C4-2B (cell line): ENCODE results near the gene CEP192.
A peak's percentile ranks its signal among the peaks of the same experiment; 100 is the strongest.
"Not testable (repeated sequence)": the region's sequence is repeated elsewhere in the genome, so short reads cannot be mapped to it uniquely, and the experiment has no call there.

Experiments
- H3K27ac ChIP-seq: fragments of 450-650 bp; 2 replicates; pipeline ENCODE4 v1.5.1; 2017
- CTCF ChIP-seq: fragments of 450-650 bp; conservative IDR thresholded peaks from 2 replicates; pipeline ENCODE4 v1.5.1; 2017; ENCODE audit warnings: mild to moderate bottlenecking
- ZFX ChIP-seq: fragments of 450-650 bp; IDR thresholded peaks from 2 replicates; pipeline ENCODE4 v1.6.1; 2017

CEP192 gene

DNA sequence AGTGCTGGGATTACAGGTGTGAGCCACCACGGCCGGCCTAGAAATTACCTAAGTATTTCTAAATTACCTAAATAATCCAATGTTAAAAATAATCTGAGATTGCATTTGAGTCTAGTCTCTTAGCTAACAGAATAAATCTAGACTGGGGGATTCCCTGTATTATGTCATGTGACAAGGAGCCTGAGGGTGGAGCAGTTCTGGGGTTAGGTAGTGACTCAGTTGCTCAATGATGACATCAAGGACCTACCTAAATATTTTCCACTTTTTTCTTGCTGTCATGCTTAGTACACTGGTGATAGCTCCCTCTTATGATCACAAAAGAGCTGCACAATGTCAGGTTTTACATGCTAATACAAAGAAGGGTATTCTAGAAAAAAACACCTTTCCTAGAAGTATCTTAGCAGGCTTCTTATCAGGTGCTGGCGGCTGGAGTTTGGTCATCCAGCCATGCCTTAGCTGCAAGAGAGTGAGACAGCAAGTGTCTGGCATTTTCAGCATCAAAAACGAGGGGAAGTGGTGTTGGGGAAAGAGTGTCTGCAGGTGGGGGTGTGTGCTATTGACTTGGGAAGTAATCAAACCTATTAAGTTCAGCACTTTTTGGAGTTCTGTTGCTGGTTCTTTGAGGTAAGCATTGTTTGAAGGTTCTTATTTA is 17.5 kb upstream of the CEP192 start:
- TF ChIP-seq CTCF (no peak), ZFX (no peak)

GRCh38 chr18:12975488-12975887 is 15.7 kb upstream of the CEP192 start:
- no peak overlapping the region for H3K27ac ChIP-seq
- TF ChIP-seq ZFX: no peak
- no peak for TF ChIP-seq CTCF

More for the DNA sequence above, 17.5 kb upstream of the CEP192 start:
- no peak overlapping the region for H3K27ac ChIP-seq

DNA sequence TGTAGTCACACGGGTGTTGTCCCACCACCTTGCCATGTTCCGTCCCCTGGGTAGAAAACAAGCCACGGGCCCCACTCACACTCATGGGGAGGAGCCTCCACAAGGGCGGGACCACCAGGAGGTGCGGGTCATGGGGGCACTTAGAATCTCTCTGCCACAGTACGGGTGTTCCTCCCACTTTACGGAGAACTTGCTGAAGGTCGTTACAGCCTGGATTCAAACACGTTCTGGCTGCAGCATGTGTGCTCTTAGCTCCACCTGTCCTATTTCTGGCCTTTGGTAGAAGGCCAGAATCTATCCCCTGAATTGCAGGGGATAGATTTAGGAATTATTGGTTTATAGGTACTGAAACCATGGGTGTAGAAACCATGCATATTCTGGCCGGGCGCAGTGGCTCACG is 14.9 kb upstream of the CEP192 start:
- no peak for TF ChIP-seq ZFX
- no peak for TF ChIP-seq CTCF
- no peak overlapping the region for H3K27ac ChIP-seq

GRCh38 chr18:12980065-12980464 is 11.1 kb upstream of the CEP192 start:
- H3K27ac ChIP-seq: not testable (repeated sequence)

- H3K27ac ChIP-seq: peak overlapping the region; percentile 93; the same call in 1 of the 2 replicates
- TF ChIP-seq ZFX (no peak), CTCF (no peak)
These were observed 1.6 kb upstream of the CEP192 start for GRCh38 chr18:12989397-12990122.

GRCh38 chr18:12990123-12990475 is 1.1 kb upstream of the CEP192 start:
- TF ChIP-seq ZFX (no peak), CTCF (no peak)
- peak overlapping the region; percentile 93 for H3K27ac ChIP-seq

GRCh38 chr18:12990641-12990966 is 558 bp upstream of the CEP192 start:
- TF ChIP-seq CTCF: no peak
- 0 out of 2 replicates have a peak, but pooled peaks have one; percentile 25 for TF ChIP-seq ZFX

GRCh38 chr18:12991821-12992179 is 638 bp downstream of the CEP192 start:
- peak overlapping the region; percentile 93 for H3K27ac ChIP-seq
- TF ChIP-seq ZFX (no peak), CTCF (no peak; the same call in 1 of the 2 replicates)

More at GRCh38 chr18:12990641-12990966, 558 bp upstream of the CEP192 start:
- peak overlapping the region; percentile 93 for H3K27ac ChIP-seq
